ENCODE measurements around the gene GABRA5. TPM values are rescaled to one million over a fixed set of nuclear protein-coding genes. Genes with fewer than 3 reads are reported as not detected.

Gene GABRA5
- total RNA-seq, 1 experiment from 2014 or later = 4.9 TPM

GRCh38 chr15:26941489-26941888, 74.6 kb downstream of the GABRA5 start:
- no peak overlapping the region for H3K23ac ChIP-seq (ENCODE audit: insufficient read length, low read depth, low read length)
- WGBS (ENCODE audit: extremely low coverage, insufficient read length, low lambda C conversion rate) = no CpG with 5 or more reads among the region's 5 CpGs
- no peak for TF ChIP-seq CTCF (conservative IDR thresholded peaks at IDR 0.05)
- H3K9me3 Mint-ChIP-seq = no peaks in the 10 kb centered on the region
- H3K27me3 ChIP-seq (ENCODE audit: insufficient read depth, low read length) = no peaks in the 10 kb centered on the region
- H2BK5ac ChIP-seq (ENCODE audit: insufficient read length, low read length) = no peak overlapping the region
- no peak overlapping the region for H3T11ph ChIP-seq (ENCODE audit: low read length)
- H2AFZ ChIP-seq (ENCODE audit: low read length) = no peak overlapping the region
- H3K9me3 ChIP-seq (ENCODE audit: control insufficient read depth, low read depth, low read length) = no peaks in the 10 kb centered on the region
- H3K18ac ChIP-seq (ENCODE audit: insufficient read length, low read depth, low read length) = no peak overlapping the region
- no peaks in the 10 kb centered on the region for H3K79me2 ChIP-seq (ENCODE audit: insufficient read depth, low read length)
- H3K4me3 Mint-ChIP-seq = no peak overlapping the region
- no peak overlapping the region for H3K4ac ChIP-seq (ENCODE audit: low read depth, low read length)
- no peaks in the 10 kb centered on the region for H3K23me2 ChIP-seq (ENCODE audit: insufficient read length, low read depth, low read length, poor library complexity, severe bottlenecking)
- no peak overlapping the region for H3K9ac ChIP-seq (ENCODE audit: extremely low read depth, insufficient read length, low read length)
- H4K8ac ChIP-seq (replicated peaks; ENCODE audit: insufficient read length, low read depth, low read length) = no peak overlapping the region
- H4K91ac ChIP-seq (ENCODE audit: insufficient read length, low read depth, low read length) = no peak overlapping the region
- no peak overlapping the region; the same call in 1 of the 2 replicates for H3K14ac ChIP-seq (ENCODE audit: insufficient read depth, low read length)
- no peak for DNase-seq
- H2BK12ac ChIP-seq (ENCODE audit: insufficient read length, low read depth, low read length) = no peak overlapping the region
- H4K20me1 ChIP-seq (ENCODE audit: control insufficient read depth, insufficient read depth, insufficient read length) = no peaks in the 10 kb centered on the region
- H3K27ac ChIP-seq (ENCODE audit: insufficient read length, low read depth, low read length) = no peak overlapping the region
- H4K5ac ChIP-seq (ENCODE audit: insufficient read length, low read depth, low read length) = no peak overlapping the region
- H2AK5ac ChIP-seq (ENCODE audit: insufficient read length, low read length) = no peak overlapping the region
- H2BK20ac ChIP-seq (ENCODE audit: low read depth, low read length, poor library complexity, severe bottlenecking) = no peak overlapping the region
- H3K4me1 Mint-ChIP-seq = peaks cover 11% of the 10 kb centered on the region in 2 experiments
- H3K4me2 ChIP-seq (ENCODE audit: insufficient read depth, insufficient read length, low read length) = no peak overlapping the region
- no peaks in the 10 kb centered on the region for H3K79me1 ChIP-seq (ENCODE audit: insufficient read depth, low read depth, low read length, poor library complexity, severe bottlenecking)
- H2BK15ac ChIP-seq (ENCODE audit: low read depth, low read length) = no peak overlapping the region
- H2BK120ac ChIP-seq (ENCODE audit: low read depth, low read length, poor library complexity, severe bottlenecking) = no peak overlapping the region
- H3K56ac ChIP-seq (ENCODE audit: insufficient read length, low read depth, low read length) = no peak overlapping the region
- H3K4me1 ChIP-seq (ENCODE audit: insufficient read depth, low read length) = no peaks in the 10 kb centered on the region
- H3K36me3 Mint-ChIP-seq (ENCODE audit: insufficient read depth in 1 of 3, low read depth in 3 of 3) = peaks cover 0 to 5% (median 0%) of the 10 kb centered on the region in 3 experiments; a peak in 2 of 7 replicates
- peak overlapping the region in 1 of 3 experiments; percentile 54; a peak in 1 of 7 replicates for H3K27ac Mint-ChIP-seq
- H3K27me3 Mint-ChIP-seq (ENCODE audit: low read depth) = peaks cover 1% of the 10 kb centered on the region; the same call in 1 of the 2 replicates
